ENCODE measurements around the gene PROKR2. TPM values are rescaled to one million over a fixed set of nuclear protein-coding genes. Genes with fewer than 3 reads are reported as not detected.

Gene PROKR2
- total RNA-seq, 3 donors from 2014 or later = not detected

GRCh38 chr20:5361176-5361575, 44.4 kb upstream of the PROKR2 start:
- Histone ChIP-seq H3K9me3 (peaks cover 0 to 18% of the 10 kb centered on the region in 2 donors), H3K4me3 (no peak overlapping the region), H3K27me3 (no peaks in the 10 kb centered on the region), H3K4me1 (no peaks in the 10 kb centered on the region), H3K36me3 (no peaks in the 10 kb centered on the region), H3K27ac (no peak overlapping the region)
- intact Hi-C loops (cut with DNase I; ENCODE audit: low total_unique reads) = no loop called here
- no peak for DNase-seq (ENCODE audit: low spot score in 2 of 2)
- TF ChIP-seq CTCF (IDR thresholded peaks at IDR 0.05) = no peak
- no peak for TF ChIP-seq POLR2AphosphoS5 (IDR thresholded peaks at IDR 0.05)
- no peak for TF ChIP-seq POLR2A (IDR thresholded peaks at IDR 0.05)

DNA sequence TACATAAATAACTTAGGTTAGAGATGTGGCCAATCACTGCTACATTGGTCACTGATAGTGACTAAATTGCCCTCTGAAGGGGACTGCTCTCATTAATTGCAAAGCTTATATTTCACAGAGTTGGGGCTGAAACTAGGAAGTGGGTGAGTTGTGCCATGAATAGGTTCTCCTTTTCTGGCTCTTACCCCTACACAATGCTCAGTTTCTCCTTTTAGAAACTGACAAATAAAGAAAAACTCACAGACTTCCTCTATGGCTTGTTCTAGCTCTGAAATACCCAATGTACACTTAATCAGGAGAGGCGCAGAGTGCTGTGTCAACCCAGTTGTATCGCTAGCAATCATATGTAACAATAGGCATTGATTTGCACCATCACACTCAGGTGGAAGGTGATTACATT, 41.2 kb upstream of the PROKR2 start:
- no peak for DNase-seq (ENCODE audit: low spot score in 2 of 2)
- Histone ChIP-seq H3K27ac (no peak overlapping the region), H3K9me3 (no peaks in the 10 kb centered on the region), H3K27me3 (no peaks in the 10 kb centered on the region), H3K4me3 (no peak overlapping the region), H3K36me3 (no peaks in the 10 kb centered on the region), H3K4me1 (no peaks in the 10 kb centered on the region)
- intact Hi-C loops (cut with DNase I; ENCODE audit: low total_unique reads) = no loop called here
- TF ChIP-seq POLR2AphosphoS5 (IDR thresholded peaks at IDR 0.05) (no peak), CTCF (IDR thresholded peaks at IDR 0.05) (no peak), POLR2A (IDR thresholded peaks at IDR 0.05) (no peak)

GRCh38 chr20:5356941-5357340, 40.2 kb upstream of the PROKR2 start:
- H3K27me3 ChIP-seq = no peaks in the 10 kb centered on the region
- no peaks in the 10 kb centered on the region for H3K9me3 ChIP-seq
- no peak overlapping the region for H3K27ac ChIP-seq
- intact Hi-C loops (cut with DNase I; ENCODE audit: low total_unique reads) = no loop called here
- TF ChIP-seq CTCF (IDR thresholded peaks at IDR 0.05) (no peak), POLR2A (IDR thresholded peaks at IDR 0.05) (no peak), POLR2AphosphoS5 (IDR thresholded peaks at IDR 0.05) (no peak)
- no peak overlapping the region for H3K4me3 ChIP-seq
- no peak for DNase-seq (ENCODE audit: low spot score in 2 of 2)
- H3K4me1 ChIP-seq = no peaks in the 10 kb centered on the region
- H3K36me3 ChIP-seq = no peaks in the 10 kb centered on the region

DNA sequence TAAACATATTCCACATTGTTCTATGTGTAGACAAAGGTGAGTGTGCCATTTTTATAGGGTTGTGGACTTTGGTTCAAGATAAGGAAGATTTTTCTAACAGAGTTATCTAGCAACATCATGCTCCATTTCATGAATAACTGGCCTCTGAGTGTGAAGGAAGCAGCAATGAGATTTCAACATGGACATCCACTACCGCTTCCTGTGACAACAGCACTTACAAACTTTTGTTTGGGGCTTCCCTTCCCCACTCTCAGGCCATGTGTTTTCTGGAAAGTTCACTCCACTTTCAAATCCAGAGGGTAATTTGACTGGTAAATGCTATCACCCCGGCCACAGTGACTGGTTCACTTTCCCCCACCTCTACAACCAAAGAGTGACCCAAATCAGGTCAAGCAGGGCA, 38.1 kb upstream of the PROKR2 start:
- no peak for TF ChIP-seq POLR2A (IDR thresholded peaks at IDR 0.05)
- TF ChIP-seq POLR2AphosphoS5 (IDR thresholded peaks at IDR 0.05) = no peak
- no peak for TF ChIP-seq CTCF (IDR thresholded peaks at IDR 0.05)
- Histone ChIP-seq H3K4me1 (no peaks in the 10 kb centered on the region), H3K4me3 (no peak overlapping the region), H3K36me3 (no peaks in the 10 kb centered on the region), H3K9me3 (no peaks in the 10 kb centered on the region), H3K27me3 (no peaks in the 10 kb centered on the region), H3K27ac (no peak overlapping the region)
- intact Hi-C loops (cut with DNase I; ENCODE audit: low total_unique reads) = no loop called here
- no peak for DNase-seq (ENCODE audit: low spot score in 2 of 2)

DNA sequence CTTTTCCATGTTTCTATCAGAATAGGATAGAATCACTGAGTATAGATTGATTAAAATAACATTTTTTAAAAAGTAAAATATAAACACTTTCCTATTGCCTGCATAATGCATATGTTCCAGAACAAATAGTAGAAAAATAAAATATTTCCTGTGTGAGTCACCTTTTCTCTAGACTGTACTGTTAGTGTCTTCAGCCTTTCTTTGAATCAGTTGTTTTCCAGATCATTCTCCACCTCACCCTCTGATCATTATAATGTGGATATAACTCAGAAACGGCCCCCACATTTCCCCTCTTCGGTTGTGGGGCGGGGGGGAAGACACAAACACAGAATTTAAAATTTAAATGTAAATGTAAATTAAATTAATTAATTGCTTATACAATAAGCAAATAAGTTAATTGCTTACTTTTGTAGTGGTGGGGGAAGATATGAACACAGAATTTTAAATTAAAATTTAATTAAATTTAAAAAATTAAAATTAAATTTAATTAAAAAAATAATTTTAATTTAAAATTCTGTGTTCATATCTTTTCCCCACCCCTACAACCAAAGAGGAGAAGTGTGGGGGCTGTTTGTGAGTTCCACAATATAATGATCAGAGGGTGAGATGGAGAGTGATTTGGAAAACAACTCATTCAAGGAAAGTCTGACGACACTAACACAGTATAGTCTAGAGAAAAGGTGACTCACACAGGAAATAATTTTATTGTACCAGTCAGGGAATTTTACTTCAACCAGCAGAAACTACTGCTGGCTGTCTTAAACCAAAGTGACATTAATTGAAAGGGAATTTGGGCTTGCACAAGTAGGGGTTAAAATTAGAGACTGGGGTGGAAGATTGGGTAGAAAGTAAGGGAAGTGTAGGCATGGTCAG, 37.1 kb upstream of the PROKR2 start:
- no peak for DNase-seq (ENCODE audit: low spot score in 2 of 2)
- intact Hi-C loops (cut with DNase I; ENCODE audit: low total_unique reads) = no loop called here
- no peaks in the 10 kb centered on the region for H3K4me1 ChIP-seq
- H3K27ac ChIP-seq = no peak overlapping the region
- no peaks in the 10 kb centered on the region for H3K9me3 ChIP-seq
- H3K27me3 ChIP-seq = no peaks in the 10 kb centered on the region
- H3K4me3 ChIP-seq = no peak overlapping the region
- no peaks in the 10 kb centered on the region for H3K36me3 ChIP-seq
- no peak for TF ChIP-seq POLR2AphosphoS5 (IDR thresholded peaks at IDR 0.05)
- no peak for TF ChIP-seq CTCF (IDR thresholded peaks at IDR 0.05)
- no peak for TF ChIP-seq POLR2A (IDR thresholded peaks at IDR 0.05)

Data from breast epithelium (tissue), 4 donors.